LNCAP (cell line): ENCODE data around the gene UBE2G2.

ENCODE experiments used
- TF ChIP-seq, protein P1 (sequence below): fragments of 450-650 bp; IDR thresholded peaks from 2 replicates; pipeline ENCODE4 v1.5.1; 2017; ENCODE audit warnings: mild to moderate bottlenecking

The UBE2G2 gene

DNA sequence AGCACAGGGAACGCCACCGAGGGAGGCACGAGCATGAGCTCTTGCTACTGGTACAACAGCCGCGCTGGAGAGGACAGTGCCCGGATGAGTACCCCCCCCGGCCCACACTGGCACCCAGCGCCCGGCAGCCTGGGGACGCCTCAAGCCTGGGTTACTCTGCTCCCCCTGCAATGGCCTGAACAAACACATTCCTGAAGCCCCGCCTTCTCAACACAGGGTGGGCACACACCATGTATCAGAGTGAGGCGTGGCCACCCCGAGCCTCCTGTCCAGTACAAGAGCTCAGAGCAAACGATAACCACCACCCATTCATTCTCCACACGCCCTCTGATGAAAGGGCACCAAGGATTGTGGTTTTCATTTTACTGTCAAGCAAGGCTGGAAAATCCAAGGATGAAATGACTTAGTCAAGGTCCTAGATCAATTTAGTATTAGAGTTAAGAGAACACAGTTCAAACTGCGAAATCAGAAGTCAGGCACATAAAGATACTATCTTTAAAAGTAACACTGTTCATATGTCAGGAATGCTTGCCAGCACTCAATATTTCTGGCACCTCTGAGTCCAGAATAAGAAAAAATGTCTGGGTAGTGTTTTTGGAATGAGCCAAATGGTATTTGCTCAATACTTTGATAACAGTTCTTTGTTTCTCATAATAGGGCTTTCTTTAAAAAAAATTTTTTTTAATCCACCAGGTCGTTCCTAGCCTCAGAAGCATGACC is 22.0 kb downstream of the UBE2G2 start:
- TF ChIP-seq, protein P1, sequence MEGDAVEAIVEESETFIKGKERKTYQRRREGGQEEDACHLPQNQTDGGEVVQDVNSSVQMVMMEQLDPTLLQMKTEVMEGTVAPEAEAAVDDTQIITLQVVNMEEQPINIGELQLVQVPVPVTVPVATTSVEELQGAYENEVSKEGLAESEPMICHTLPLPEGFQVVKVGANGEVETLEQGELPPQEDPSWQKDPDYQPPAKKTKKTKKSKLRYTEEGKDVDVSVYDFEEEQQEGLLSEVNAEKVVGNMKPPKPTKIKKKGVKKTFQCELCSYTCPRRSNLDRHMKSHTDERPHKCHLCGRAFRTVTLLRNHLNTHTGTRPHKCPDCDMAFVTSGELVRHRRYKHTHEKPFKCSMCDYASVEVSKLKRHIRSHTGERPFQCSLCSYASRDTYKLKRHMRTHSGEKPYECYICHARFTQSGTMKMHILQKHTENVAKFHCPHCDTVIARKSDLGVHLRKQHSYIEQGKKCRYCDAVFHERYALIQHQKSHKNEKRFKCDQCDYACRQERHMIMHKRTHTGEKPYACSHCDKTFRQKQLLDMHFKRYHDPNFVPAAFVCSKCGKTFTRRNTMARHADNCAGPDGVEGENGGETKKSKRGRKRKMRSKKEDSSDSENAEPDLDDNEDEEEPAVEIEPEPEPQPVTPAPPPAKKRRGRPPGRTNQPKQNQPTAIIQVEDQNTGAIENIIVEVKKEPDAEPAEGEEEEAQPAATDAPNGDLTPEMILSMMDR: no peak

DNA sequence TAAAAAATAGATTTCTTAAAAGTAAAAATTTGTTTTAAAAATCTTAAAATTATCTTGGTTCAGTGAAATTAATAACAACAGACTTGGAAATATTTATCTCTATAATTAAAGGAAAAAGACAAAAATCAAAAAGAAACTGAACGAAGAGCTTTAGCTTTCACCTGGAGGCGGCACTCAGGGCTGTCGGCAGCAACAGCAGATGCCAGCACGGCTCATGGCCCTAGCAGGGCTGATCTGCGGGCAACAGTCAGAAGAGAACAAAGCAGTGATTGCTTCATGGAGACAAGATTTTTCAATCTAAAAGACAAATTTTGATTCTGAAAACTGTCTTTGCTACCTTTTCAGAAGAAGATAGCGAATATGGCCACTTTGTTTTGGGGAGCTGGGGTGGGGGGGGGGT is 22.6 kb downstream of the UBE2G2 start:
- TF ChIP-seq, protein P1: no peak

DNA sequence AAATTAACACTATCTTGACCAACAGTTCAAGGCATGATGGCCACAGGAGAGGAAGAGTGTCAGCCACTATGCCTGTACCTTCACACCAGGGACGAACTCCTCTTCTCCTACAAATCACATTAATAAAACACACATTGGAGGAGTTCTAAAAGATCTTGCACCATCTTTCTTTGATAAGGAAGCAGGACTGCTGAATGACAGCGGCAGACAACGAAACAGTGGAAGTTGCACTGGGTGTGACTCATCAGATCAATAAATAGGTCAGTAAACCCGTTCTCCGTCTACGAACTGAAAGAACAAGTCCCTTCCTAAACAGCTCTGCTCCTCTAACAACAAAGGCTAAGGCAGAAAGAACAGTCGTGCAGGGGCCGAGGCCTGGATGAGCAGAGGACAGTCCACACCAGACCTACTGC is 23.1 kb downstream of the UBE2G2 start:
- TF ChIP-seq, protein P1: no peak

DNA sequence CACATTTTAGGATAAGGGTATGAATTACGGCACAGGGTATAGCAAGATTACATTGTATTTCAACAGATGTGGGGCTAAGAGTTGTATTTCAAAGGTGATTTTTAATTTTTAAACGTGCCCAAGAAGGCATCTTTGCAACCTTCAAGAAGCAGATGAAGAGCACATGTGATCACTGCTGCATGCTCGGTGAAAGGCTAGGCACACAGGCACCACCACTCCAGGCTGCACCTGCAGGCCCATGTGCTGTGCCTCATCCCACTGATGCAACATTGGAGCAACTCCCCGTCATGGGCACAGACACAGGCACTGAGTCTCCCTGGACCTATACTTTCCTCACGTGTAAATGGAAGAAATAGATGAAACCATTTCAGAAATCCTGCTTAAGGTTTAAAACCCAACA is 23.5 kb downstream of the UBE2G2 start:
- TF ChIP-seq, protein P1: no peak

DNA sequence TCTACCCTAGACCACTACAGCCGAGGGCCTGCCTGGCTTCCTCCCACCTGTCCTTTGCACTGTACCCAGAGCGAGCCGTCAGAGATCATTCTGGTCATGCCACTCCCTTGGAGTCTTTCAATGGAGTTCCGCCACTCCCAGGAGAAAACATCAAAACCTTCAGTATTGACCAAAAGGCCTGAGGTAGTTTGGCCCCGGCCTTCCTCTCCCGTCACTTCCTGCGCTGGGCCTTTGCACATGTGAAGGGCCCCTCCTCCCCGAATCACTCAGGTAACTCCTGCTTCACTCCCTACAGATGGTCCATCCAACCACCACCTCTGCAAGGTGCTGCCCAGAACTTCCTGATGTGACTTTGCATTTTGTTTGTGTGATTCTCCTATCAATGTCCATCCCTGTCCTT is 26.6 kb downstream of the UBE2G2 start:
- TF ChIP-seq, protein P1: no peak

DNA sequence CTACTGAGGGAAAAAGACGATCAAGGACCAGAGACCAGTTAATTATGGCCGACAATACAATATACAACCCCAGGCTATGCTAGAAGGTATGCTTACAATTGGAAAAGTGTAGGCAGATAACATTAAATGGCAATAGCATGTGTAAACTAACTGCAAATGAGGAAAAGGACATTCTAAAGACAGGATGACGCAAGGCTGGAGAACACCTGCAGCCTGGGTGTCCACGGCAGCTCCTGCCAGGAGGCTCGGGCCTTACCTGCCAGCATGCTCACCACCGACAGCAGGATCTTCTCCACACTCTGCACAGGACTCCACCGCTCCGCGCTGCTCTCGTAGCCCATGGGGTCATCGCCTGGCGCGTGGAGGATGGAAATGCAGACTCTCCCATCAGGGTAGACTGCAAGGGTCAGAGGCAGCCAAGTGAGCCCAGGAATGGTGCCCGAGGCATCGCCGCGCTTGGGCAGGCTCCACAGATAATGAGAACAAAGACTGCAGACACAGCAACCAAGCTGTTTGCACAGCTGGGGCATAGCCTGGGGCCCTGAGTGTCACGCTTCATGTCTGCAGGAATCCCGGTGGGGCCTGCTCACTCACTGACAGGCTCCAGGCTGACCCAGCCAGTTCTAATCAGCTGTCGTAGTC is 28.2 kb downstream of the UBE2G2 start:
- TF ChIP-seq, protein P1: no peak

DNA sequence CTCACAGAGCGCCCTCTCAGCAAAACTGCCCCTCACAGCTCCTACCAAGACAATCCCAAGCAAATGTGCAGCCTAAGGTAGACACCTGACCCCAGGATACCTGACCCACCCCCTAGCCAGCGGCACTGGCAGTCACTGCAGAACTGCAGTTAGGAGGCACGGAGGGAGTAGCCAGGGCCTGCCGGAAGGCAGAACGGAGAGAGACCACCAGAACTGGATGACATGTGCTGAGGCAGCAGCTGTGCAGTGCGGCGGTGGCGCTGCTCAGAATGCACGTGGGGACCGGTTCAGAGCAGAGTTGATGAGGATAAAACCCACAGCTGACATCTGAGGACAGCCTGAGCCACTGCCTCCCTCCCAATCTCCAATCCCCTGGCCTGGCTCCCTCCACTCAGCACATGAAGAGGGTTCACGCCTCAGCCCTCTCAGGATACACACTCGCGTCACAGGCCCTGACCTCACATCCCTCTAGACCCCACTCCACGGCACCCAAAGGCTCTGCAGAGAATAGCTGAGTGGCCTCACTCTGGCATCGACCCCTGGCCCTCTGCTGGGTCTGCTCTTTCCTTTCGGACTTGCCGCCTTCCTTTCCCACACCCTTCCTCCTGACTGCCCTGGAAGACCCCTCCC is 29.6 kb downstream of the UBE2G2 start:
- TF ChIP-seq, protein P1: no peak
